GM13977 (cell line): Measurements from ENCODE around the gene PIP4K2A.
"Not testable (repeated sequence)": the region's sequence is repeated elsewhere in the genome, so short reads cannot be mapped to it uniquely, and the experiment has no call there.

Source experiments
- DNase-seq: peaks from one replicate; pipeline ENCODE4 v3.0.0; 2012; ENCODE audit warnings: low spot score
- in situ Hi-C: fragments of 300-500 bp; cut with MboI; formaldehyde crosslinking; loops from one replicate; pipeline ENCODE4 v1.12.0; 2022; ENCODE audit warnings: low sequenced_read_pairs, low pct_unique_long_range_greater_than_20kb, mixed read lengths, inconsistent platforms; ENCODE audit not compliant: unreplicated experiment
- TF ChIP-seq, protein P1 (sequence below): IDR thresholded peaks from 2 replicates; pipeline ENCODE4 v1.5.1; 2012; ENCODE audit warnings: mild to moderate bottlenecking, control low read depth; ENCODE audit not compliant: insufficient read depth; ENCODE audit errors: extremely low read depth, missing control alignments

Gene PIP4K2A

DNA sequence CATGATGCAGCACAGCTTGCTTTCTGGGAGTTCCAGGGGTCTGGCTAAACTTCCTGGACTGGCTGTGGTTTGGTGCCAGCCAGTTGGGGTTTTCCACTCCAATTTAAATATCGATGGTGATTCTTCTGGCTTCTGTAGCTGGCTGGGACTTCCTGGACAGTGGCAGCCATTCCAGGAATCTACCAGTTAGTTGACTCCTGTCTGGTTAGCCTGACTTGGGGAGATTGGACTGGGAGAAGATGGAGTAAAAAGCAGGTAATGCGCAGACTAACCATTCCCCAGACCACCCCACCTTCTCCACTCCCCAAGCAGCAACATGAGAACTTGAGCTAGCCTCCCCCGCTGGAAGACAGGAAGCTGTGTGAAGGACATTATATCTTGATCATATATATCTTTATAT, 6.3 kb upstream of the PIP4K2A start:
- no peak for DNase-seq
- in situ Hi-C loops: no loop called here
- TF ChIP-seq, protein P1, sequence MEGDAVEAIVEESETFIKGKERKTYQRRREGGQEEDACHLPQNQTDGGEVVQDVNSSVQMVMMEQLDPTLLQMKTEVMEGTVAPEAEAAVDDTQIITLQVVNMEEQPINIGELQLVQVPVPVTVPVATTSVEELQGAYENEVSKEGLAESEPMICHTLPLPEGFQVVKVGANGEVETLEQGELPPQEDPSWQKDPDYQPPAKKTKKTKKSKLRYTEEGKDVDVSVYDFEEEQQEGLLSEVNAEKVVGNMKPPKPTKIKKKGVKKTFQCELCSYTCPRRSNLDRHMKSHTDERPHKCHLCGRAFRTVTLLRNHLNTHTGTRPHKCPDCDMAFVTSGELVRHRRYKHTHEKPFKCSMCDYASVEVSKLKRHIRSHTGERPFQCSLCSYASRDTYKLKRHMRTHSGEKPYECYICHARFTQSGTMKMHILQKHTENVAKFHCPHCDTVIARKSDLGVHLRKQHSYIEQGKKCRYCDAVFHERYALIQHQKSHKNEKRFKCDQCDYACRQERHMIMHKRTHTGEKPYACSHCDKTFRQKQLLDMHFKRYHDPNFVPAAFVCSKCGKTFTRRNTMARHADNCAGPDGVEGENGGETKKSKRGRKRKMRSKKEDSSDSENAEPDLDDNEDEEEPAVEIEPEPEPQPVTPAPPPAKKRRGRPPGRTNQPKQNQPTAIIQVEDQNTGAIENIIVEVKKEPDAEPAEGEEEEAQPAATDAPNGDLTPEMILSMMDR: no peak

DNA sequence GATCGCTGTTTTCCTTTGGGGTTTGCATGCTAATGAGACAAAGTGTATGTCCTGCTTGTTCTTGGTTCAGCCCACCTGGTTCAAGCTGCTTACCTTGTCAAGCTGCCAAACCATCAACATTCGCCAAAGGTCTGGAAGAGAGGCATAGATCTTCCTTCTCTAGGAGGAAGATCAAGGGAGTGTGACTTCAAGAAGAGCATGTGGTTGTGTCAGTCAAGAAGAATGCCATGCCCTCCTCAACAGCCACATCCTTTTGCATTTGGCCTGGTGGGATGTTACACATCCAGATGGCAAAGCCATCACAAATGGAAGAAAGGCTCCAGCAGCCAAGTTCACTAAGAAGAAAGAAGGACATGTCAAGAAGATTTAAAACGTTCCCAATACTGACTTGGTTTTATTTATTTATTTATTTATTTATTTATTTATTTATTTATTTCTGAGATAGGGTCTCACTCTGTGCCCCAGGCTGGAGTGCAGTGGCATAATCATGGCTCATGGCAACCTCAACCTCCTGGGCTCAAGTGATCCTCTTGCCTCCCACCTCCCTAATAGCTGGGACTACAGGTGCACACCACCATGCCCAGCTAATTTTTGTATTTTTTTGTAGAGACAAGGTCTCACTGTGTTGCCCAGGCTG, 5.1 kb upstream of the PIP4K2A start:
- TF ChIP-seq, protein P1: no peak
- DNase-seq: no peak
- in situ Hi-C loops: no loop called here

DNA sequence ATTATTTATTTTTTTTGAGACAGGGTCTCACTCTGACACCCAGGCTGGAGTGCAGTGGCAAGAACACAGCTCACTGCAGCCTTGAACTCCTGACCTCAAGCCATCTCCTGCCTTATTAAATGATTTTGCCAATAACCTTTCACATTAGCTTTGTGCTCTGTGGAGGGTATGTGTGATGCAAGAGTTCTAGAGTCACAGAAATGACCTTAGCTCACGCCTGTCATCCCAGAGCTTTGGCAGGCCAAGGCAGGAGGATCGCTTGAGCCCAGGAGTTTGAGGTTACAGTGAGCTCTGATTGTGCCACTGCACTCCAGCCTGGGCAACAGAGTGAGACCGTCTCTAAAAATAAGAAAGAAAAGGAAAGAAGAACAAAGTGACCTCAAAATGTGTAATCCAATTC, 4.3 kb upstream of the PIP4K2A start:
- in situ Hi-C loops, DNase-seq: not testable (repeated sequence)

DNA sequence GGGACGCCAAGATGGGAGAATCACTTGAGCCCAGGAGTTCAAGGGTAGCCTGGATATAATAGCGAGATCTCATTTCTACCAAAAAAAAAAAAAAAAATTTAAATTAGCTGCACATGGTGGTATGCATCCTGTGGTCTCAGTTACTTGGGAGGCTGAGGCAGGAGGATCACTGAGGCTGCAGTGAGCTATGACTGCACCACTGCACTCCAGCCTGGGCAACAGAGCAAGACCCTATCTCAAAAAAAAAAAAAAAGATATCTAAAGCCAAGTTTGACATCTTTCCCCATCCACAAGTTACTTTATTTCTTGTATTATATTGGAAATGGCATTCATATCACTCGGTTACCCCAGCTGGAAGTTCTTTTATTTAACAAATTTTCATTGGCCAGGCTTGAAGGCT, 3.4 kb upstream of the PIP4K2A start:
- in situ Hi-C loops: no loop called here
- DNase-seq: no peak
- TF ChIP-seq, protein P1: no peak

DNA sequence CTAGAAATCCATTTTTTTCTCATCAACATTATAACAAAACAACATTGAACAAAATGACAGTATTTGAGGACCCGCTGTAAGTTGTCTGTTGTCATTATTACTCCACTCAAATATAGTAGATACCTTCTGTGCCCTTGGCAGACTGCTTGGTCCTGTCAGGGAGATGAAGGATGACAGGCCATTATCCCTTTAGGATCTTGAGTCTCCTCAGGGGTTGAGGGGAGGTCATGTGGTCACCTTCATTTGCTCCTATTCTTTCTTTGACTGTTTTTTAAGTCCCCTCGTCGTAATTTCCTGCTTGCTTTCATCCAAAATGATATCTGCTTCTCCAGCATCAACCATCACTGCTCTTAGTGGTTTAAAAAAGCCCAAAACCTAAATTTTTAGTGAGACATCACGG, 2.6 kb upstream of the PIP4K2A start:
- in situ Hi-C loops: no loop called here
- TF ChIP-seq, protein P1: no peak
- DNase-seq: no peak

DNA sequence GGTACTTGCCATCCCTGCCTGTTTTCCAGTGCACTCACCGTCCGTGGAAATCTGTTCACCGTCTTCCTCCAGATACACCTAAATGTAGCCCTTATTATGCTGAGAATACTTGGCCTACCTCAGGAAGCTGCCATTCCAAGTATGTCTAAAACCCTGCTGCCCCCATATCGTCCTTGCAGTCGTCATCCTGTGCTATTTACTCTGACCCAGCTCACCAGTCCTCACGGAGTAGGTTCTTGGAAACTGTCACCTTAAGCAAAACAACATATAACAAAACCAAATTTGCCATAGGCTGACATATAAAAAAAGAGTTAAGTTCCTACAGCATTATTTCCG, 880 bp upstream of the PIP4K2A start:
- no peak for DNase-seq
- in situ Hi-C loops: no loop called here
- TF ChIP-seq, protein P1: no peak

DNA sequence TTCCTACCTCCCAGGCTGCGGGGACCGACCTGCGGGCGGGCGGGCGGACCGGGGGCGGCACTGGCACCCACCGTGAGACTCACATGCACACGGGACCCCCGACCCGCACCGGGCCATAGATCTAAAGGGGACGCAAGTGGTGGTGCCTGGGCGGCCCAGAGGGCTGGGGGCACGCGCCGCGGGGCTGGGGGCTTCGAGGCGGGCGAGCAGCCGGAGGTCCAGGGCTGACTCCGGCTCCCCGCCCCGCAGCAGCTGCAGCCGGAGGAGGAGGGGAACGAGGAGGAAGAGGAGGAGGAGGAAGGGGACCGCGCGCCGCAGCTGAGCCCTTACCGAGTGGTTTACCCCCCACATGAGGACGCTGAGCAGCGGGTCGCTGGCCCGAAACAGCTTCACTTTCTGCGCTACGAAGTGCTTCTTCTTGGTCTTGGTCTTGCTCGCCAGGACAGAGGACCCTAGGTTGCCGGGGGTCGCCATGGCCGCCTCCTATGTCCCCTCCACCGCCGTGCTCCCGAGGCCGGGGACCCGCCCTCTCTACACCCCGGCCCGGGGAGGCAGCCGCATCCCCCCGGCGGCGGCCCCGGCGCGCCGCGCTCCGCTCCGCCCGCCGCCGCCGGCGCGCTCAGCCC, 412 bp downstream of the PIP4K2A start:
- TF ChIP-seq, protein P1: no peak
- in situ Hi-C loops: no loop called here
- no peak for DNase-seq
